SK-N-SH (cell line): ENCODE data around the gene GABRG3. TPM values are rescaled to one million over a fixed set of nuclear protein-coding genes. Genes with fewer than 3 reads are reported as not detected.
A peak's percentile ranks its signal among the peaks of the same experiment; 100 is the strongest.

Experiments used
- CTCF ChIA-PET: fragments of 300-600, 350-600 bp; formaldehyde crosslinking; extraction: SDS; loops from one replicate; lab custom pipeline; 2021; lab: Yijun Ruan, JAX
- POLR2A ChIA-PET: fragments of 350-600 bp; sonication (Branson Sonifier 250); formaldehyde crosslinking; extraction: SDS; loops from one replicate; lab custom pipeline; 2020; ENCODE audit warnings: antibody characterized with exemption, inconsistent platforms; lab: Yijun Ruan, JAX
- DNase-seq: peaks from one replicate; pipeline ENCODE4 v3.0.0; 2012
- H2AFZ ChIP-seq: fragments of 200-600 bp; sonication (generic); 2 replicates; pipeline ENCODE4 v1.8.1; 2016; ENCODE audit warnings: antibody characterized with exemption, mild to moderate bottlenecking, low read depth
- H3F3A ChIP-seq: fragments of 200-600 bp; sonication (generic); replicated peaks from 2 replicates; pipeline ENCODE3; 2016; ENCODE audit warnings: antibody characterized with exemption, mild to moderate bottlenecking; ENCODE audit not compliant: insufficient read depth
- H3K27ac ChIP-seq, 2 experiments: fragments of 200-500 bp in 1 of 2; fragments of 200-600 bp in 1 of 2; sonication (Bioruptor generic) in 1 of 2; sonication (generic), shearing (Covaris generic) in 1 of 2; 2 replicates each; pipeline versions ENCODE4 v1.5.1 to v1.6.1; 2014 to 2016; ENCODE audit warnings: low read depth in 2 of 2, inconsistent platforms in 1 of 2, low read length in 1 of 2, mild to moderate bottlenecking in 1 of 2, mixed read lengths in 1 of 2
- H3K27me3 ChIP-seq: fragments of 200-600 bp; sonication (generic), shearing (Covaris generic); 2 replicates; pipeline ENCODE4 v1.6.1; 2016; ENCODE audit warnings: mixed run types; ENCODE audit not compliant: insufficient read depth
- H3K36me3 ChIP-seq, 2 experiments: fragments of 200-500 bp in 1 of 2; fragments of 200-600 bp in 1 of 2; sonication (Bioruptor generic) in 1 of 2; sonication (generic) in 1 of 2; replicated peaks in 1 of 2; 2 replicates each; pipeline versions ENCODE3 to v1.5.1; 2014 to 2016; ENCODE audit warnings: low read length in 1 of 2, mild to moderate bottlenecking in 1 of 2; ENCODE audit not compliant: insufficient read depth in 2 of 2, control insufficient read depth in 1 of 2
- H3K4me1 ChIP-seq, 2 experiments: fragments of 200-500 bp in 1 of 2; fragments of 200-600 bp in 1 of 2; sonication (Bioruptor generic) in 1 of 2; sonication (generic), shearing (Covaris generic) in 1 of 2; 2 replicates each; pipeline versions ENCODE4 v1.5.1 to v1.6.1; 2014 to 2016; ENCODE audit warnings: low read depth in 1 of 2, low read length in 1 of 2, mixed run types in 1 of 2; ENCODE audit not compliant: insufficient read depth in 2 of 2, control insufficient read depth in 1 of 2
- H3K4me2 ChIP-seq: fragments of 200-600 bp; sonication (generic), shearing (Covaris generic); 2 replicates; pipeline ENCODE4 v1.6.1; 2017; ENCODE audit warnings: mixed run types
- H3K4me3 ChIP-seq, 2 experiments: fragments of 200-500 bp in 1 of 2; fragments of 200-600 bp in 1 of 2; sonication (Bioruptor generic) in 1 of 2; sonication (generic), shearing (Covaris generic) in 1 of 2; 2 replicates each; pipeline versions ENCODE4 v1.5.1 to v1.8.1; 2014 to 2016; ENCODE audit warnings: low read depth in 2 of 2, inconsistent platforms in 1 of 2, low read length in 1 of 2, mild to moderate bottlenecking in 1 of 2, mixed read lengths in 1 of 2, moderate library complexity in 1 of 2
- H3K79me2 ChIP-seq: fragments of 200-600 bp; sonication (generic); 2 replicates; pipeline ENCODE4 v1.8.1; 2017; ENCODE audit warnings: mild to moderate bottlenecking; ENCODE audit not compliant: insufficient read depth
- H3K9ac ChIP-seq: fragments of 200-600 bp; sonication (generic); 2 replicates; pipeline ENCODE4 v1.6.1; 2017; ENCODE audit warnings: mixed run types
- H3K9me2 ChIP-seq: fragments of 200-600 bp; sonication (generic); 2 replicates; pipeline ENCODE4 v1.6.1; 2017; ENCODE audit warnings: mixed run types
- H3K9me3 ChIP-seq: fragments of 200-600 bp; sonication (generic); 2 replicates; pipeline ENCODE4 v1.6.1; 2017; ENCODE audit warnings: mixed run types, mild to moderate bottlenecking, moderate library complexity
- H4K20me1 ChIP-seq: fragments of 200-600 bp; sonication (generic); 2 replicates; pipeline ENCODE4 v1.6.1; 2017; ENCODE audit warnings: mild to moderate bottlenecking, mixed run types; ENCODE audit not compliant: insufficient read depth
- CHD2 ChIP-seq: fragments of 150-350 bp; IDR thresholded peaks from 2 replicates; pipeline ENCODE4 v1.6.1; 2018; ENCODE audit warnings: low read length; ENCODE audit not compliant: partially characterized antibody
- CTCF ChIP-seq: fragments of 200-600 bp; sonication (generic); IDR thresholded peaks from 2 replicates; pipeline ENCODE4 v1.6.1; 2017; ENCODE audit warnings: antibody characterized with exemption, mild to moderate bottlenecking, moderate library complexity
- ELF1 ChIP-seq: IDR thresholded peaks from 2 replicates; pipeline ENCODE4 v1.4.0; 2012
- EP300 ChIP-seq, 2 experiments: IDR thresholded peaks; 2 replicates each; pipeline versions ENCODE4 v1.4.0 to v1.6.1; 2012; ENCODE audit warnings: borderline replicate concordance in 1 of 2, low read depth in 1 of 2, low read length in 1 of 2
- EZH2phosphoT487 ChIP-seq: fragments of 200-600 bp; sonication (generic); IDR thresholded peaks from 2 replicates; pipeline ENCODE4 v1.6.1; 2017; ENCODE audit warnings: low read depth, mixed run types, mild to moderate bottlenecking, antibody characterized with exemption, moderate library complexity, borderline replicate concordance
- FOSL2 ChIP-seq: IDR thresholded peaks from 2 replicates; pipeline ENCODE4 v1.4.0; 2012; ENCODE audit warnings: low read depth, mild to moderate bottlenecking, moderate library complexity, borderline replicate concordance
- FOXM1 ChIP-seq: IDR thresholded peaks from 2 replicates; pipeline ENCODE4 v1.4.0; 2012; ENCODE audit warnings: low read depth, mild to moderate bottlenecking
- MEF2A ChIP-seq: IDR thresholded peaks from 2 replicates; pipeline ENCODE4 v1.4.0; 2012; ENCODE audit warnings: low read depth, borderline replicate concordance
- NFIC ChIP-seq: IDR thresholded peaks from 2 replicates; pipeline ENCODE4 v1.4.0; 2012; ENCODE audit warnings: borderline replicate concordance
- NRF1 ChIP-seq: IDR thresholded peaks from 2 replicates; pipeline ENCODE4 v1.6.1; 2012; ENCODE audit warnings: low read depth, mild to moderate bottlenecking, low read length
- POLR2AphosphoS5 ChIP-seq: IDR thresholded peaks from 2 replicates; pipeline ENCODE4 v1.6.1; 2012; ENCODE audit warnings: low read depth, low read length
- RAD21 ChIP-seq: IDR thresholded peaks from 2 replicates; pipeline ENCODE4 v1.6.1; 2012; ENCODE audit warnings: mild to moderate bottlenecking, low read length
- RCOR1 ChIP-seq: fragments of 150-350 bp; IDR thresholded peaks from 2 replicates; pipeline ENCODE4 v1.6.1; 2017; ENCODE audit warnings: antibody characterized with exemption, low read length
- RXRA ChIP-seq: IDR thresholded peaks from 2 replicates; pipeline ENCODE4 v1.4.0; 2012; ENCODE audit warnings: low read depth, mild to moderate bottlenecking, borderline replicate concordance
- SIN3A ChIP-seq: IDR thresholded peaks from 2 replicates; pipeline ENCODE4 v1.6.1; 2012; ENCODE audit warnings: low read depth, mild to moderate bottlenecking, low read length, moderate library complexity, borderline replicate concordance
- TAF1 ChIP-seq: IDR thresholded peaks from 2 replicates; pipeline ENCODE4 v1.6.1; 2012; ENCODE audit warnings: low read depth, mild to moderate bottlenecking, low read length, moderate library complexity, borderline replicate concordance
- TCF12 ChIP-seq: IDR thresholded peaks from 2 replicates; pipeline ENCODE4 v1.4.0; 2012
- YY1 ChIP-seq: IDR thresholded peaks from 2 replicates; pipeline ENCODE4 v1.4.0; 2012; ENCODE audit warnings: low read depth, mild to moderate bottlenecking
- ZBTB33 ChIP-seq: IDR thresholded peaks from 2 replicates; pipeline ENCODE4 v1.4.0; 2012; ENCODE audit warnings: low read depth, borderline replicate concordance
- WGBS: methylation state at CpG from one replicate; pipeline ENCODE4 v1.1.6; 2017; ENCODE audit warnings: low lambda C conversion rate; 5-methylcytosine and 5-hydroxymethylcytosine counted together
- polyA plus RNA-seq, 3 experiments: library from polyadenylated mRNA; depleted of rRNA; stranded (reverse); fragments of >200 nt; gene quantifications; 2 replicates each; pipeline ENCODE4 v1.2.3, GENCODE V29; 2012

The GABRG3 gene
- polyA plus RNA-seq, 1 of the 3 experiments (the other 2 are of a cell fraction): not detected

- Histone ChIP-seq H3K4me1 (no peaks in the 10 kb centered on the region), H3K4me2 (no peak overlapping the region), H3K27me3 (no peaks in the 10 kb centered on the region), H4K20me1 (no peaks in the 10 kb centered on the region), H3K79me2 (no peaks in the 10 kb centered on the region), H3K9me2 (no peaks in the 10 kb centered on the region), H3K9me3 (no peaks in the 10 kb centered on the region), H2AFZ (no peak overlapping the region), H3K27ac (no peak overlapping the region), H3K9ac (no peak overlapping the region), H3K4me3 (no peak overlapping the region), H3K36me3 (no peaks in the 10 kb centered on the region), H3F3A (no peaks in the 10 kb centered on the region)
- TF ChIP-seq YY1 (no peak), MEF2A (no peak), ZBTB33 (no peak), EP300 (IDR thresholded peaks at IDR 0.05; ENCODE audit: borderline replicate concordance in 1 of 2, low read depth in 1 of 2, low read length in 1 of 2) (no peak), RCOR1 (no peak), EZH2phosphoT487 (no peak), NFIC (no peak), RAD21 (no peak), TAF1 (no peak), FOXM1 (no peak), CHD2 (no peak), FOSL2 (no peak), RXRA (no peak)
- WGBS: 3% methylated on average over 2 of the region's 2 CpGs
- CTCF ChIA-PET: interaction anchor here (1.2 kb wide), 1 partner anchor 63 kb away, joined by 3 read pairs; no protein-coding TSS in a partner anchor
- no peak for DNase-seq
- POLR2A ChIA-PET: no interaction called here
These were observed 16.6 kb upstream of the GABRG3 start for GRCh38 chr15:26954403-26954802.

GRCh38 chr15:26967719-26968269 is 3.2 kb upstream of the GABRG3 start:
- no peaks in the 10 kb centered on the region for H4K20me1 ChIP-seq
- no peaks in the 10 kb centered on the region; a peak in 1 of 4 replicates for H3K4me1 ChIP-seq
- ChIA-PET CTCF (interaction anchor here (1.0 to 3.8 kb wide), 2 partner anchors 19 to 76 kb away, joined by 3 to 22 read pairs; no protein-coding TSS in a partner anchor), POLR2A (interaction anchor here (0.7 kb wide), 1 partner anchor 270 kb away, joined by 4 read pairs; no protein-coding TSS in a partner anchor)
- H3K4me3 ChIP-seq: peak overlapping the region in 1 of 2 experiments; percentile 44; a peak in 2 of 4 replicates
- WGBS: 18% methylated on average over 23 of the region's 48 CpGs
- H3K36me3 ChIP-seq: no peaks in the 10 kb centered on the region
- no peak overlapping the region for H2AFZ ChIP-seq
- no peaks in the 10 kb centered on the region for H3K27me3 ChIP-seq
- no peaks in the 10 kb centered on the region for H3K9me3 ChIP-seq
- no peak overlapping the region for H3K4me2 ChIP-seq
- no peaks in the 10 kb centered on the region for H3F3A ChIP-seq
- H3K27ac ChIP-seq: peak overlapping the region in 1 of 2 experiments; percentile 73; a peak in 1 of 4 replicates
- H3K9ac ChIP-seq: no peak overlapping the region
- peak; percentile 90 for DNase-seq
- TF ChIP-seq CTCF (no peak), TCF12 (no peak), EZH2phosphoT487 (no peak), NRF1 (peak; percentile 53; the same call in 1 of the 2 replicates), POLR2AphosphoS5 (no peak), SIN3A (no peak), ELF1 (no peak), FOSL2 (no peak)
- no peaks in the 10 kb centered on the region for H3K9me2 ChIP-seq
- H3K79me2 ChIP-seq: no peaks in the 10 kb centered on the region
